A549 (cell line): Measurements from ENCODE around the gene FNTB. TPM values are rescaled to one million over a fixed set of nuclear protein-coding genes. Genes with fewer than 3 reads are reported as not detected.

Experiments
- ATAC-seq, 2 experiments: fragments of 200-7000 bp in 1 of 2; fragments of >200 bp in 1 of 2; cut with Nextera tagmentation in 1 of 2; cut with Tn5 transposase in 1 of 2; 3 replicates each; pipeline versions ENCODE4 v1.8.0 to v1.9.1; 2018 to 2020; ENCODE audit warnings: mild to moderate bottlenecking in 1 of 2, moderate library complexity in 1 of 2
- CTCF ChIA-PET: fragments of 300-600 bp; sonication (Branson Sonifier 250); formaldehyde crosslinking; extraction: SDS; loops from one replicate; lab custom pipeline; 2021; ENCODE audit warnings: antibody characterized with exemption, inconsistent platforms; lab: Yijun Ruan, JAX
- POLR2A ChIA-PET: fragments of 350-600 bp; formaldehyde crosslinking; extraction: SDS; loops from one replicate; lab custom pipeline; 2021; ENCODE audit warnings: antibody characterized with exemption, inconsistent platforms; lab: Yijun Ruan, JAX
- DNase-seq, 2 experiments: peaks; one replicate each; pipeline versions ENCODE4 v3.0.0 to v3.0.0-alpha.2; 2011 to 2016; ENCODE audit warnings: low read depth in 1 of 2, low spot score in 1 of 2
- FAIRE-seq: peaks from 2 replicates; lab custom pipeline; 2011; peaks lifted over from hg19 to GRCh38; lab: Jason Lieb, UNC
- H3K27ac ChIP-seq, 2 experiments: fragments of >200 bp; sonication (Bioruptor Twin); formaldehyde crosslinking; 3 replicates each; pipeline ENCODE4 v1.5.1; 2016 to 2017
- H3K4me1 ChIP-seq: fragments of >200 bp; sonication (Bioruptor Twin); formaldehyde crosslinking; 3 replicates; pipeline ENCODE4 v1.6.1; 2016
- H3K4me2 ChIP-seq: fragments of >200 bp; sonication (Bioruptor Twin); formaldehyde crosslinking; 3 replicates; pipeline ENCODE4 v1.6.1; 2016
- H3K4me3 ChIP-seq: fragments of >200 bp; sonication (Bioruptor Twin); formaldehyde crosslinking; 3 replicates; pipeline ENCODE4 v1.5.1; 2016
- H3K9me3 ChIP-seq: fragments of >200 bp; sonication (Bioruptor Twin); formaldehyde crosslinking; 3 replicates; pipeline ENCODE4 v1.6.1; 2016
- CEBPB ChIP-seq, 2 experiments: fragments of >200 bp in 1 of 2; sonication (Bioruptor Twin) in 1 of 2; formaldehyde crosslinking in 1 of 2; IDR thresholded peaks; 2 replicates each; pipeline ENCODE4 v1.6.1; 2012 to 2016
- EHMT2 ChIP-seq: fragments of 200-600 bp; sonication (generic); IDR thresholded peaks from 2 replicates; pipeline ENCODE4 v1.6.1; 2016; ENCODE audit warnings: antibody characterized with exemption, low read depth, mild to moderate bottlenecking, moderate library complexity
- EP300 ChIP-seq, 2 experiments: fragments of >200 bp; sonication (Bioruptor Twin); formaldehyde crosslinking; IDR thresholded peaks; 2 replicates in 1 of 2; 3 replicates in 1 of 2; pipeline ENCODE4 v1.6.1; 2016 to 2017
- FOSB ChIP-seq: fragments of 250-450 bp; sonication (Bioruptor Pico); IDR thresholded peaks from 2 replicates; pipeline ENCODE4 v1.5.0; 2020; ENCODE audit warnings: mild to moderate bottlenecking, moderate library complexity
- HOXA7 ChIP-seq: fragments of 250-450 bp; sonication (Bioruptor Pico); IDR thresholded peaks from 2 replicates; pipeline ENCODE4 v1.5.0; 2020; ENCODE audit warnings: mild to moderate bottlenecking, moderate library complexity
- JUNB ChIP-seq: fragments of >200 bp; sonication (Bioruptor Twin); formaldehyde crosslinking; IDR thresholded peaks from 2 replicates; pipeline ENCODE4 v1.6.1; 2016
- KDM5A ChIP-seq: fragments of 200-600 bp; sonication (generic); IDR thresholded peaks from 2 replicates; pipeline ENCODE4 v1.6.1; 2016; ENCODE audit warnings: antibody characterized with exemption, mild to moderate bottlenecking
- NR3C1 ChIP-seq: fragments of >200 bp; sonication (Bioruptor Twin); formaldehyde crosslinking; IDR thresholded peaks from 3 replicates; pipeline ENCODE4 v1.6.1; 2017
- POLR2AphosphoS2 ChIP-seq: conservative IDR thresholded peaks from 2 replicates; pipeline ENCODE4 v1.6.1; 2012; ENCODE audit warnings: low read length, improper control_type of control experiment, inconsistent platforms
- RAD21 ChIP-seq, 2 experiments: fragments of >200 bp in 1 of 2; sonication (Bioruptor Twin) in 1 of 2; formaldehyde crosslinking in 1 of 2; IDR thresholded peaks in 1 of 2; conservative IDR thresholded peaks in 1 of 2; 2 replicates in 1 of 2; 3 replicates in 1 of 2; pipeline ENCODE4 v1.6.1; 2012 to 2018; ENCODE audit warnings: inconsistent platforms in 1 of 2
- RFX5 ChIP-seq: fragments of 450-650 bp; IDR thresholded peaks from 2 replicates; pipeline ENCODE4 v1.7.1; 2014; ENCODE audit warnings: antibody characterized with exemption, mild to moderate bottlenecking, moderate library complexity
- WGBS: methylation state at CpG from one replicate; pipeline ENCODE4 v1.1.6; 2017; ENCODE audit errors: missing lambda C conversion rate; 5-methylcytosine and 5-hydroxymethylcytosine counted together
- polyA plus RNA-seq, 4 experiments: library from polyadenylated mRNA; depleted of rRNA in 3 of 4; stranded (reverse); fragments of >200 nt; fragmentation: RNase III in 1 of 4; extraction: RNeasy Plus Mini Kit Qiagen cat#74134 plus additional on column Dnase treatment in 1 of 4; gene quantifications; 2 replicates in 3 of 4; 3 replicates in 1 of 4; pipeline ENCODE4 v1.2.3, GENCODE V29; 2011 to 2017
- TF ChIP-seq, protein P1 (sequence below): fragments of >200 bp; sonication (Bioruptor Twin); formaldehyde crosslinking; IDR thresholded peaks from 3 replicates; pipeline ENCODE4 v1.5.1; 2016
- TF ChIP-seq, protein P2 (sequence below): fragments of >200 bp; sonication (Bioruptor Twin); formaldehyde crosslinking; IDR thresholded peaks from 2 replicates; pipeline ENCODE4 v1.6.1; 2016
- TF ChIP-seq, protein P3 (sequence below): fragments of 250-450 bp; sonication (Bioruptor Pico); IDR thresholded peaks from 2 replicates; pipeline ENCODE4 v1.5.0; 2021; ENCODE audit warnings: mild to moderate bottlenecking, moderate library complexity, borderline replicate concordance
- TF ChIP-seq, protein P4 (sequence below): fragments of >200 bp; sonication (Bioruptor Twin); formaldehyde crosslinking; IDR thresholded peaks from 3 replicates; pipeline ENCODE4 v1.6.1; 2016
- TF ChIP-seq, protein P5 (sequence below): fragments of 200-600 bp; sonication (generic); IDR thresholded peaks from 2 replicates; pipeline ENCODE4 v1.6.1; 2016; ENCODE audit warnings: antibody characterized with exemption, mild to moderate bottlenecking, moderate library complexity

Gene FNTB
- polyA plus RNA-seq, 2 of the 4 experiments (the other 2 are of a cell fraction), result 28.5 to 41.9 TPM

DNA sequence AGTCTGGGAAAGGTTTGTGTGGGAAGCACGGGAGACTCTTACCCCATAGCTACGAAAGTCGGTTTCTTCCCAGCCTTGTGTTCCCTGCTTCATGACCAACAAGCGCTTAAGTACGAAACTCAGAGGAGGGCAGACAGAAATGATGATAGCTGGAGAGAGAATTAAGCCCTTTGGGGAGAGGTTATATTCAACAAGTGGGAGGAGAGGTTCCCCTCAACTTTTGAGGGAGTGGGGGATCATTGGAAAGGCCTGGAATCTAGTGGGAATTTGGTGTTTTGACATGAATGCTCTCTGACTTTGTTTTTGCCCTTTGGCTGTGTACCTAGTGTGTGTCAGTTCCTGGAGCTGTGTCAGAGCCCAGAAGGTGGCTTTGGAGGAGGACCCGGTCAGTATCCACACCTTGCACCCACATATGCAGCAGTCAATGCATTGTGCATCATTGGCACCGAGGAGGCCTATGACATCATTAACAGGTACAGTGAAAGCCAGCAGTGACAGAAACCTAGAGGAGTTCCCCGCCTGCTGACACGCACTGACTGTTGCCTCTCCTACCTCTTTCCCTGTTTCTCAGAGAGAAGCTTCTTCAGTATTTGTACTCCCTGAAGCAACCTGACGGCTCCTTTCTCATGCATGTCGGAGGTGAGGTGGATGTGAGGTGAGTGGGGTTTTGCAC is 40.6 kb downstream of the FNTB start:
- Histone ChIP-seq H3K4me1 (peaks cover 10% of the 10 kb centered on the region; the same call in 2 of the 3 replicates), H3K9me3 (no peaks in the 10 kb centered on the region), H3K4me3 (no peak overlapping the region), H3K27ac (no peak overlapping the region), H3K4me2 (no peak overlapping the region)
- ATAC-seq (no peak), FAIRE-seq (no peak), DNase-seq (no peak)
- 91% methylated on average over 11 of the region's 11 CpGs for WGBS
- ChIA-PET POLR2A (interaction anchor here (0.6 kb wide), 1 partner anchor 78 kb away, joined by 6 read pairs; no protein-coding TSS in a partner anchor), CTCF (interaction anchor here (0.6 to 2.1 kb wide), 2 partner anchors 41 to 443 kb away, joined by 3 to 5 read pairs; partner anchors contain the start of gene FNTB)
- TF ChIP-seq, protein P1, sequence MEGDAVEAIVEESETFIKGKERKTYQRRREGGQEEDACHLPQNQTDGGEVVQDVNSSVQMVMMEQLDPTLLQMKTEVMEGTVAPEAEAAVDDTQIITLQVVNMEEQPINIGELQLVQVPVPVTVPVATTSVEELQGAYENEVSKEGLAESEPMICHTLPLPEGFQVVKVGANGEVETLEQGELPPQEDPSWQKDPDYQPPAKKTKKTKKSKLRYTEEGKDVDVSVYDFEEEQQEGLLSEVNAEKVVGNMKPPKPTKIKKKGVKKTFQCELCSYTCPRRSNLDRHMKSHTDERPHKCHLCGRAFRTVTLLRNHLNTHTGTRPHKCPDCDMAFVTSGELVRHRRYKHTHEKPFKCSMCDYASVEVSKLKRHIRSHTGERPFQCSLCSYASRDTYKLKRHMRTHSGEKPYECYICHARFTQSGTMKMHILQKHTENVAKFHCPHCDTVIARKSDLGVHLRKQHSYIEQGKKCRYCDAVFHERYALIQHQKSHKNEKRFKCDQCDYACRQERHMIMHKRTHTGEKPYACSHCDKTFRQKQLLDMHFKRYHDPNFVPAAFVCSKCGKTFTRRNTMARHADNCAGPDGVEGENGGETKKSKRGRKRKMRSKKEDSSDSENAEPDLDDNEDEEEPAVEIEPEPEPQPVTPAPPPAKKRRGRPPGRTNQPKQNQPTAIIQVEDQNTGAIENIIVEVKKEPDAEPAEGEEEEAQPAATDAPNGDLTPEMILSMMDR, result no peak
- TF ChIP-seq, protein P2, sequence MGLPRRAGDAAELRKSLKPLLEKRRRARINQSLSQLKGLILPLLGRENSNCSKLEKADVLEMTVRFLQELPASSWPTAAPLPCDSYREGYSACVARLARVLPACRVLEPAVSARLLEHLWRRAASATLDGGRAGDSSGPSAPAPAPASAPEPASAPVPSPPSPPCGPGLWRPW, result no peak
- TF ChIP-seq RFX5 (no peak), KDM5A (no peak), POLR2AphosphoS2 (no peak), HOXA7 (CRISPR knock-in tag) (no peak)
- TF ChIP-seq, protein P3, sequence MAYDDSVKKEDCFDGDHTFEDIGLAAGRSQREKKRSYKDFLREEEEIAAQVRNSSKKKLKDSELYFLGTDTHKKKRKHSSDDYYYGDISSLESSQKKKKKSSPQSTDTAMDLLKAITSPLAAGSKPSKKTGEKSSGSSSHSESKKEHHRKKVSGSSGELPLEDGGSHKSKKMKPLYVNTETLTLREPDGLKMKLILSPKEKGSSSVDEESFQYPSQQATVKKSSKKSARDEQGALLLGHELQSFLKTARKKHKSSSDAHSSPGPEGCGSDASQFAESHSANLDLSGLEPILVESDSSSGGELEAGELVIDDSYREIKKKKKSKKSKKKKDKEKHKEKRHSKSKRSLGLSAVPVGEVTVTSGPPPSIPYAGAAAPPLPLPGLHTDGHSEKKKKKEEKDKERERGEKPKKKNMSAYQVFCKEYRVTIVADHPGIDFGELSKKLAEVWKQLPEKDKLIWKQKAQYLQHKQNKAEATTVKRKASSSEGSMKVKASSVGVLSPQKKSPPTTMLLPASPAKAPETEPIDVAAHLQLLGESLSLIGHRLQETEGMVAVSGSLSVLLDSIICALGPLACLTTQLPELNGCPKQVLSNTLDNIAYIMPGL (CRISPR knock-in tag), result no peak

DNA sequence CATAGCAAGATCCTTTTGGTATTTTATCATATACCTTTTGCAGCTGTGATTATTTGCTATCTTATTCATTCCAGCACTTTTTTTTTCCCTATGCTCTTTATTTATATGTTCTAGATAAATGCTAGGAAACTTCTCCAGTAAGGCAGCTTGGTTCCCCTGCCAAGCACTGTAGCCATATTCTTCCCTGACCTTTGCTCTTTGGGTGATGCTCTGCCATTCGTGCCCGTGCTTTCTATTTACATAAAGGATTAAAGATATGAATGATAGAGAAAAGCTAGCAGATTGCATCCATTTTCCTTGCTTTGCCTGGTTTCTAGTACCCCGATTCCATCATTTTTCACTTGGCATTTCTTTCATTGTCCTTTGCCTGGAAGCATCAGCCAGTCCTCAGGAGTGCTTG is 42.2 kb downstream of the FNTB start:
- POLR2A ChIA-PET, result no interaction called here
- peak overlapping the region; percentile 13; the same call in 1 of the 3 replicates for H3K4me2 ChIP-seq
- ATAC-seq, result no peak
- no peaks in the 10 kb centered on the region for H3K9me3 ChIP-seq
- 32% methylated on average over 3 of the region's 3 CpGs for WGBS
- H3K4me3 ChIP-seq, result no peak overlapping the region
- H3K27ac ChIP-seq, result no peak overlapping the region
- no peak for DNase-seq
- FAIRE-seq, result no peak
- TF ChIP-seq, protein P2, result no peak
- TF ChIP-seq CEBPB (IDR thresholded peaks at IDR 0.05) (no peak), EHMT2 (no peak), JUNB (no peak), NR3C1 (no peak), EP300 (IDR thresholded peaks at IDR 0.05) (no peak), RAD21 (conservative IDR thresholded peaks at IDR 0.05 in 1 of 2, IDR thresholded peaks at IDR 0.05 in 1 of 2) (no peak), FOSB (CRISPR knock-in tag) (no peak)
- TF ChIP-seq, protein P4, sequence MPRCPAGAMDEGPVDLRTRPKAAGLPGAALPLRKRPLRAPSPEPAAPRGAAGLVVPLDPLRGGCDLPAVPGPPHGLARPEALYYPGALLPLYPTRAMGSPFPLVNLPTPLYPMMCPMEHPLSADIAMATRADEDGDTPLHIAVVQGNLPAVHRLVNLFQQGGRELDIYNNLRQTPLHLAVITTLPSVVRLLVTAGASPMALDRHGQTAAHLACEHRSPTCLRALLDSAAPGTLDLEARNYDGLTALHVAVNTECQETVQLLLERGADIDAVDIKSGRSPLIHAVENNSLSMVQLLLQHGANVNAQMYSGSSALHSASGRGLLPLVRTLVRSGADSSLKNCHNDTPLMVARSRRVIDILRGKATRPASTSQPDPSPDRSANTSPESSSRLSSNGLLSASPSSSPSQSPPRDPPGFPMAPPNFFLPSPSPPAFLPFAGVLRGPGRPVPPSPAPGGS, result no peak
- TF ChIP-seq, protein P5, sequence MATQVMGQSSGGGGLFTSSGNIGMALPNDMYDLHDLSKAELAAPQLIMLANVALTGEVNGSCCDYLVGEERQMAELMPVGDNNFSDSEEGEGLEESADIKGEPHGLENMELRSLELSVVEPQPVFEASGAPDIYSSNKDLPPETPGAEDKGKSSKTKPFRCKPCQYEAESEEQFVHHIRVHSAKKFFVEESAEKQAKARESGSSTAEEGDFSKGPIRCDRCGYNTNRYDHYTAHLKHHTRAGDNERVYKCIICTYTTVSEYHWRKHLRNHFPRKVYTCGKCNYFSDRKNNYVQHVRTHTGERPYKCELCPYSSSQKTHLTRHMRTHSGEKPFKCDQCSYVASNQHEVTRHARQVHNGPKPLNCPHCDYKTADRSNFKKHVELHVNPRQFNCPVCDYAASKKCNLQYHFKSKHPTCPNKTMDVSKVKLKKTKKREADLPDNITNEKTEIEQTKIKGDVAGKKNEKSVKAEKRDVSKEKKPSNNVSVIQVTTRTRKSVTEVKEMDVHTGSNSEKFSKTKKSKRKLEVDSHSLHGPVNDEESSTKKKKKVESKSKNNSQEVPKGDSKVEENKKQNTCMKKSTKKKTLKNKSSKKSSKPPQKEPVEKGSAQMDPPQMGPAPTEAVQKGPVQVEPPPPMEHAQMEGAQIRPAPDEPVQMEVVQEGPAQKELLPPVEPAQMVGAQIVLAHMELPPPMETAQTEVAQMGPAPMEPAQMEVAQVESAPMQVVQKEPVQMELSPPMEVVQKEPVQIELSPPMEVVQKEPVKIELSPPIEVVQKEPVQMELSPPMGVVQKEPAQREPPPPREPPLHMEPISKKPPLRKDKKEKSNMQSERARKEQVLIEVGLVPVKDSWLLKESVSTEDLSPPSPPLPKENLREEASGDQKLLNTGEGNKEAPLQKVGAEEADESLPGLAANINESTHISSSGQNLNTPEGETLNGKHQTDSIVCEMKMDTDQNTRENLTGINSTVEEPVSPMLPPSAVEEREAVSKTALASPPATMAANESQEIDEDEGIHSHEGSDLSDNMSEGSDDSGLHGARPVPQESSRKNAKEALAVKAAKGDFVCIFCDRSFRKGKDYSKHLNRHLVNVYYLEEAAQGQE, result no peak
- TF ChIP-seq, protein P3 (CRISPR knock-in tag), result no peak
- TF ChIP-seq, all 56 proteins: peak for 0
- peaks cover 10% of the 10 kb centered on the region; the same call in 2 of the 3 replicates for H3K4me1 ChIP-seq
- CTCF ChIA-PET, result interaction anchor here (1.8 to 2.1 kb wide), 2 partner anchors 9 to 43 kb away, joined by 5 read pairs; partner anchors contain the start of gene FNTB
